Adrenal gland (tissue), 5 donors: ENCODE measurements around the gene HES5.

ENCODE experiments used
- CTCF ChIP-seq, 6 experiments: fragments of 450-650 bp in 4 of 6; fragments of 200-600 bp in 2 of 6; sonication (generic) in 1 of 6; IDR thresholded peaks; 1 replicate in 5 of 6; 2 replicates in 1 of 6; pipeline versions ENCODE4 v1.5.1 to v1.8.0; 2016 to 2021; ENCODE audit warnings: antibody characterized with exemption in 6 of 6, mild to moderate bottlenecking in 2 of 6, moderate library complexity in 1 of 6
- POLR2A ChIP-seq, 2 donors: fragments of 450-650 bp; IDR thresholded peaks; one replicate each; pipeline ENCODE4 v1.6.1; 2017; ENCODE audit warnings: antibody characterized with exemption in 2 of 2, mild to moderate bottlenecking in 2 of 2, moderate library complexity in 1 of 2
- donor health status: DM: no; HTN: no; CAD: no.

- TF ChIP-seq CTCF (IDR thresholded peaks at IDR 0.05) = no peak
- no peak for TF ChIP-seq POLR2A (IDR thresholded peaks at IDR 0.05)
Observed at GRCh38 chr1:2538376-2538775, 8.3 kb upstream of the HES5 start.
